Stimulated activated CD4-positive, alpha-beta T cell treated with anti-CD3 and anti-CD28 coated beads, Interleukin-1b, Interleukin-23, amount 100 ng/mL, for 48 hours (primary cell): ENCODE measurements around the gene SENP7.
"Not testable (repeated sequence)": the region's sequence is repeated elsewhere in the genome, so short reads cannot be mapped to it uniquely, and the experiment has no call there.

Experiments
- DNase-seq: peaks from one replicate; pipeline ENCODE4 v3.0.0-alpha.2; 2020

The SENP7 gene, protein sequence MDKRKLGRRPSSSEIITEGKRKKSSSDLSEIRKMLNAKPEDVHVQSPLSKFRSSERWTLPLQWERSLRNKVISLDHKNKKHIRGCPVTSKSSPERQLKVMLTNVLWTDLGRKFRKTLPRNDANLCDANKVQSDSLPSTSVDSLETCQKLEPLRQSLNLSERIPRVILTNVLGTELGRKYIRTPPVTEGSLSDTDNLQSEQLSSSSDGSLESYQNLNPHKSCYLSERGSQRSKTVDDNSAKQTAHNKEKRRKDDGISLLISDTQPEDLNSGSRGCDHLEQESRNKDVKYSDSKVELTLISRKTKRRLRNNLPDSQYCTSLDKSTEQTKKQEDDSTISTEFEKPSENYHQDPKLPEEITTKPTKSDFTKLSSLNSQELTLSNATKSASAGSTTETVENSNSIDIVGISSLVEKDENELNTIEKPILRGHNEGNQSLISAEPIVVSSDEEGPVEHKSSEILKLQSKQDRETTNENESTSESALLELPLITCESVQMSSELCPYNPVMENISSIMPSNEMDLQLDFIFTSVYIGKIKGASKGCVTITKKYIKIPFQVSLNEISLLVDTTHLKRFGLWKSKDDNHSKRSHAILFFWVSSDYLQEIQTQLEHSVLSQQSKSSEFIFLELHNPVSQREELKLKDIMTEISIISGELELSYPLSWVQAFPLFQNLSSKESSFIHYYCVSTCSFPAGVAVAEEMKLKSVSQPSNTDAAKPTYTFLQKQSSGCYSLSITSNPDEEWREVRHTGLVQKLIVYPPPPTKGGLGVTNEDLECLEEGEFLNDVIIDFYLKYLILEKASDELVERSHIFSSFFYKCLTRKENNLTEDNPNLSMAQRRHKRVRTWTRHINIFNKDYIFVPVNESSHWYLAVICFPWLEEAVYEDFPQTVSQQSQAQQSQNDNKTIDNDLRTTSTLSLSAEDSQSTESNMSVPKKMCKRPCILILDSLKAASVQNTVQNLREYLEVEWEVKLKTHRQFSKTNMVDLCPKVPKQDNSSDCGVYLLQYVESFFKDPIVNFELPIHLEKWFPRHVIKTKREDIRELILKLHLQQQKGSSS

DNA sequence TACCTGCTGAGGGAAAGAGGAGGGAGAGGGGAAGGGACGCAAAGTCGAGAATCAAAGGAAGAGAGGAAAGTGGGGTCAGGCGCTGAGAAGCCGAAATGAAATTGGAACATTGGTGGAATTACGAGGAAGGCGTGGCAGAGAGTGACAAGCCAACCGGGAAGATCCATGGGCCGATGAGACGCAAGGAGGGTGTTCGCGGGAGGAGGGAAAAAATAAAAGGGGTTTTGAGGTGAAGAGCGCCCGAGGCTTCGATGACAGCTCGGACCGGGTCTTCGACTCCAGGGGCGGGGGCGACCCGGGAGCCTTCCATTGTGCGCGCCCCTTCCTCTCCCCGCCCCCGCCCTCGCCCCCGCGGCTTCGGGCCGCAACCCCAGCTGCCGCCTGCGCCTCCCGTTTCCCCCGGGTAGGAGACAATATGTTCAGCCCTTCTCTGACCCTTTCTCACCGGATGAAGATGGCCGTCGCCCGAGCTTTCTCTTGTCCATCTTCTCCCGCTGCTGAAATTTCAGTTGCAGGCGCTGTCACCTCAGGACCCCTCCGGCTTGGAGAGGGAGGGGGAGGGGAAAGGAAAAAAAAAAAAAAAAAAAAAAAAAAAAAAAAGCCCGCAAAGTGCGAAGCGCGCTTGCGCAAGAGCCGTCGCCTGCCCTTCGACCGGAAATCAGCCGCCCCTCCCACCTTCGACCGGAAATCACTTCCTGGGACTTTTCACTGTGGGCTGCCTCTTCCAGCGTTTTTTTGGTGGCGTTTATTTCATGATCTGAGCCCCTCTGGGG is at the start of gene SENP7:
Gene SENP7 (minus strand): TSS at position 567 of the 773 bp plus-strand sequence. CDS start 82 bp downstream, at position 485.
- DNase-seq: peak; percentile 72

DNA sequence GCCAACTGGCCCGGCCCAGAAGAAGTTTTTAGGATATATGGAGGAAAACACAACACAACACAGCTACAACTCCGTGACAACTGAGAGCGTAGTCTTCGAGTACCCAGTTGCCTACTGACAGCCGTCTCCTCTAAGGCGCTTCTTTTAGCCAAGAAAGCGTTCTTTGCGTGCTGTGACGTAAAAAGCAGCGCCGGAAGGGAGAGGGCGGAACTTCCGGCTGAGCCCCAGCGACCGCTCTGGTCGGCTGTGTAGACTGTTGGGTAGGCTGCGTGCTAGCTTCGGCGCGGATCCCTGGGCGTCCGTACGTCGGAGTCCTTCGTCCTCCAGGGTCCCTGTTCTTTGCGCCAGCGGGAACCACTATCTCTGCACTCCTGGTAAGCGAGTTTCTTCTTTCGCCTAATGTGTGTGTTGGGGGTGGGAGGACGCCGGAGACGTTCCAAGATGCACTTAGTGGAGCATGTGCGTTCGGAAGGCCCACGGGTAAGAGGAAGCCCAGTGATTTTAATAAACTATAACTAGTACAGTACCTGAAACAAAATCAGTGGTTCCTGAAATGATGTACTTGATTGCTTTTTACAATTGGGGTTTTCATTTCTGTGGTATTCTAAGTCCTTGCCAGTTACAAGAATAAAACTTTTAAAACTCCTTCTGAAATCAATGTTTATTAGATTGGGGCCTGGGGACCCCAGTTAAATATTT is 48.8 kb upstream of the SENP7 start, which contains the start of gene TRMT10C:
Gene TRMT10C (plus strand): TSS at position 239 of the 699 bp plus-strand sequence. CDS start 2,914 bp downstream, outside the sequence.
- peak; percentile 93 for DNase-seq

DNA sequence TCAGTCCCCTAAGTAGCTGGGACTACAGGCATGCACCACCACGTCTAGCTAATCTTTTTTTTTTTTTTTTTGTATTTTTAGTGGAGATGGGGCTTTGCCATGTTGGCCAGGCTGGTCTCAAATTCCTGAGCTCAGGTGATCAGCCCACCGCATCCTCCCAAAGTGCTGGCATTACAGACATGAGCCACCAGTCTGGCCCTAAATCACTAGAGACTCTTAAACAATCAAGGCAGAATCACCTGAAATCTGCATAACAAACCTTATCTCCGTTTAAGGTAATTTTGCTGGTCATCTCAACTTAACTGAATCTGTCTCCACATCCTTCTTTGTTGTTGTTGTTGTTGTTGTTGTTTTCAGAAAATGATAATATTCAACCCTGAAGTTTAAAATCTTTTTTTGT is 43.1 kb upstream of the SENP7 start:
- DNase-seq: no peak

DNA sequence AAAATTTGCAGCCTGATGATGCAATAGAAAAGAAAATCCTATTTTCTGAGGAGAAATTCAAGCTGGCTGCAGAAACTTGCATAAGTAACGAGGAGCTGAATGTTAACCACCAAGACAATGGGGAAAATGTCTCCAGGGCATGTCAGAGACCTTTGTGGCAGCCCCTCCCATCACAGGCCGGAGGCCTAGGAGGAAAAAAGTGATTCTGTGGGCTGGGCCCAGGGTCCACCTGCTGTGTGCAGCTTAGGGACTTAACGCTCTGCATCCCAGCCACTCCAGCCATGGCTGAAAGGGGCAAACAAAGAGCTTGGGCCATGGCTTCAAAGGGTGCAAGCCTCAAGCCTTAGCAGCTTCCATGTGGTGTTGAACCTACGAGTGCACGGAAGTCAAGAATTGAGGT is 40.4 kb upstream of the SENP7 start:
- not testable (repeated sequence) for DNase-seq

DNA sequence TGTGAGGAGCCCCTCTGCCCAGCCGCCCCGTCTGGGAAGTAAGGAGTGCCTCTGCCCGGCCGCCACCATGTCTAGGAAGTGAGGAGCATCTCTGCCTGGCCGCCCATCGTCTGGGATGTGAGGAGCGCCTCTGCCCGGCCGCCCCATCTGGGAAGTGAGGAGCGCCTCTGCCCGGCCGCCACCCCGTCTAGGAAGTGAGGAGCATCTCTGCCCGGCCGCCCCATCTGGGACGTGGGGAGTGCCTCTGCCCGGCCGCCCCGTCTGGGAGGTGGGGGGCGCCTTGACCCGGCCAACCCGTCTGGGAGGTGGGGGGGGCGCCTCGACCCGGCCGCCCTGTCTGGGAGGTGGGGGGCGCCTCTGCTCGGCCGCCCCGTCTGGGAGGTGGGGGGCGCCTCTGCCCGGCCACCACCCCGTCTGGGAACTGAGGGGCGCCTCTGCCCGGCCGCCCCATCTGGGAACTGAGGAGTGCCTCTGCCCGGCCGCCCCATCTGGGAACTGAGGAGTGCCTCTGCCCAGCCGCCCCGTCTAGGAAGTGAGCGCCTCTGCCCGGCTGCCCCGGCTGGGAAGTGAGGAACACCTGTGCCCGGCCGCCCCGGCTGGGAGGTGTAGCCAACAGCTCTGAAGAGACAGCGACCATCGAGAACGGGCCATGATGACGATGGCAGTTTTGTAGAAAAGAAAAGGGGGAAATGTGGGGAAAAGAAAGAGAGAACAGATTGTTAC is 38.5 kb upstream of the SENP7 start:
- not testable (repeated sequence) for DNase-seq

DNA sequence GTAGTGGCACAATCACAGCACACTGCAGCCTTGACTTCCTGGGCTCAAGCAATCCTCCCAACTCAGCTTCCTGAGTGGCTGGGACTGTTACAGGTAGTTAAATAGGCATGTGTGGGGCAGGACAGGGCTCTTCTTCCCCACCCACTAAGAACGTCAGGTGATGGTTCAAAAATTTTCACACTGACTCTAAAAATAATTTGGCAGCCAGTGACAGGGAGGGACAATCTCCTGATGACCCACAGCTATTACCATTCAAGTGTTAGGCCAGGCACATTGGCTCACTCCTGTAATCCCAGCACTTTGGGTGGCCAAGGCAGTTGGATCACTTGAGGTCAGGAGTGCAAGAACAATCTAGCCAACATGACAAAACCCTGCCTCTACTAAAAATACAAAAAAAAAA is 36.5 kb upstream of the SENP7 start:
- DNase-seq: no peak

DNA sequence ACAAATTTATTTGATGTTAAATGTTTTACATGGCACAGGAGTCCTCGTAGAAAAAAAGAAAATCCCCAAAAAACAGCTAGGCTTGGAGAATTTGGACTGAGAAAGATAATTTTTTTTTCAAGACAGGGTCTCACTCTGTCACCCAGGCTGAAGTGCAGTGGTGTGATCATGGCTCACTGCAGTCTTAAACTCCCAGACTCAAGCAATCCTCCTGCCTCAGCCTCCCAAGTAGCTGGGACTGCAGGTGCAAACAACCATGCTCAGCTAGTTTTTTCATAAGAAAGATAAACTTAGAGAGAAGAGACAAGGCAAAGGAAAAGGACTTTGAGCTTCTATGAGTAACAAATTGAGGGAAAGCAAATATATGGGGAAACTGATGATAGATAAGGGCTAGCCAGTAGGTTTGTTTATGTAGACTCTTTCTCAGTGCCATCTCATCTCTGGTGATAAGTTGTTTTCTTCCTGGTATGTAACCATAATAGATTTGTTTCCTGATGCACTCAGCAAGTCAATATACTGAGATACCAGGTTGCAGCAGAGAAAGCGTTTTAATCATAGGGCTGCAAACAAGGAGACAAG is 35.6 kb upstream of the SENP7 start:
- DNase-seq: no peak

DNA sequence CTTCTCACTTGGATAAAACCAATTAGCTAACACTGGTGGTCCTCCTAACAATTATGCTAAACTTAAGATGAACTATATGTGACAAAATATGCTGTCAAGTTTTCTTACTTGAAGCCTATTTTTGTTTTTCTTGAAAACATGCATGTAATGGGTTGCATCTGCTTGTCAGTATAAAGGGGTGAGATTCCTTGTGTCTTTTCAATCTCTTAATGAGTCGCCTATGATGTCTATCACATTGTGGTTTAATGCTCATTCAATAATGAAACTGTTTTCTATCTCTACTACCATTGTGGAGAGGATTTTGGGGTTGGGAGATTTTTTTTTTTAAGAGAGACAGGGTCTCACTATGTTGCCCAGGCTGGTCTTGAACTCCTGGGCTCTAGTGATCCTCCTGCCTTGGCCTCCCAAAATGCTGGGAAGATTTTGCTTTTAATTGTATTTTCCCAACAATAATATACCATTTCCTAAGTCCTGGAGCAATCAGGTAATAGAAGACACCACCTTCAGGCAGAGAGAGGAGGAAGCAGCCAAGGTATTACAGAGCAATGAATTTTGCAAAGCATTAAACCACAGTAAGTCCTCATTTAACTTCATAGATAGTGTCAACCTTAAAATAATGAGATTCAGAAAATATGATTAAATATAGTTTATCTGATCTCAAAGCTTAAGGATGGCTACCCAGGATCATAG is 31.3 kb upstream of the SENP7 start:
- DNase-seq: no peak

DNA sequence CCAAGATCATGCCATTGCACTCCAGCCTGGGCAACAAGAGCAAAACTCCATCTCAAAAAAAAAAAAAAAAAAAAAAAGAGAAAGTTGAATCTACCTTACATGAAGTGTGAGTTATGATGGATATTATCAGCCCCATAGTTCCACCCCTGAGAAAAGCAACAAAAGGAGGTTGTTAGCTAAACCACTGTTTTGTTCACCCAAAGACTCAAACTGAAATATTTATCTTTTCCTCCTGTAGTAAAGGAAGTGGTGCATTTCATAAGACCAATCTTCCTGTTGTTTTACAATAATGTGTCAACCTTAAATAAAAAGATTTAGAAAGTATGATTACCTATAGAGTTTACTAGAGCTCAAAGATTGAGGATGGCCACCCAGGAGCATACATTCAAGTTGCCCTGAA is 29.9 kb upstream of the SENP7 start:
- DNase-seq: no peak

DNA sequence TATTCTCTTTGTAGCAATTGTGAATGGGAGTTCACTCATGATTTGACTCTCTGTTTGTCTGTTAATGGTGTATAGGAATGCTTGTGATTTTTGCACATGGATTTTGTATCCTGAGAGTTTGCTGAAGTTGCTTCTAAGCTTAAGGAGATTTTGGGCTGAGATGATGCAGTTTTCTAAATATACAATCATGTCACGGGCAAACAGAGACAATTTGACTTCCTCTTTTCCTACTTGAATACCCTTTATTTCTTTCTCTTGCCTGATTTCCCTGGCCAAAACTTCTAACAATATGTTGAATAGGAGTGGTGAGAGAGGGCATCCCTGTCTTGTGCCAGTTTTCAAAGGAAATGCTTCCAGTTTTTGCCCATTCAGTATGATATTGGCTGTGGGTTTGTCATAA is 23.9 kb upstream of the SENP7 start:
- DNase-seq: not testable (repeated sequence)

DNA sequence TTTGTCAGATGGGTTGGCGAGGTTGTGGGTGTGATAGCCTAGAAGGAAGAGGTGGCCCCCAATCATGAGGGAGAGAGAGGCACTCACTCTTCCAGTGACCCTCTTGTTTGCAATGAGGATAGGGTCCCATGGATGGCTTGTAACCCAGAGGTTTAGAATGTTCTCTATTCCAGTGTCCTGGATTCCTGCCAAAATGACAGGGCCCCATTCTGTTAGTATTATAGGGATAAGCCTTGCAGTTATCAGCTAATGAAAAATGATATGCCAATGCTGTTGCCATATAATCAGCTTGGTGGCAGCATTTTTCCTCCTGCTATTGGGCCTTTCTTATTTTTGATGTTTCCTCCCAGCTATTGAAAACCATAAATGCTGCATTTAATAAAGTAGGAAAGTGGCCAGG is 23.3 kb upstream of the SENP7 start:
- DNase-seq: no peak

DNA sequence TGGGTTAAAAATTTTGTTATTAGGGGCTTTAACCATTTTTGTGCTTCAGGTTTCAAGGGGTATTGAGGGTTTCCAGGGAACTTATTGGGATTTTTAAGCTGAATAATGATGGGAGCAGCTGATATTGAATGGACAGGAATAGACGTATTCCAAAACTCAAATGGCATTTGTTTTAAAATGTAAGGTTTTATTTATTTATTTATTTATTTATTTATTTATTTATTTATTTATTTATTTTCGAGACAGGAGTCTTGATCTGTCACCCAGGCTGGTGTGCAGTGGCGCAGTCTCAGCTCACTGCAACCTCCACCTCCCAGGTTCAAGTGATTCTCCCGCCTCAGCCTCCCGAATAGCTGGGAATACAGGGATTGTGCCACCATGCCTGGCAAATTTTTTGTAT is 22.2 kb upstream of the SENP7 start:
- no peak for DNase-seq

DNA sequence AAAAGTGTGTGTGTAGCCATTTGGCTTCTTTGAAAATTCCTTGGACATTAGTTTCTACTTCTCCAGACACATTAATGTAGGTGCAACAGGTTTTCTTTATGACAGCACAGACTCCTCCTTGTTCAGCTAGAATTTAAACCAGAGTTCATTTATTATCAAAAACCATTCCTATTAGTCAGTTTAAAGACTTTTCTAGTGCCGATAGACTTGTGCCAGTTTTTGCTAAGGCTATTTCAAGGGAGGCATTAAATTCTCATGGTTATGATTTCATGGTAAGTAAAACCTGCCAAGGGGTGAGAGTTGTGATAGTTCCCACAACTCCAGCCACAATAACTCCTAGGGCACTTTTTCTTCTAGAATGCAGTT is 20.6 kb upstream of the SENP7 start:
- DNase-seq: no peak

DNA sequence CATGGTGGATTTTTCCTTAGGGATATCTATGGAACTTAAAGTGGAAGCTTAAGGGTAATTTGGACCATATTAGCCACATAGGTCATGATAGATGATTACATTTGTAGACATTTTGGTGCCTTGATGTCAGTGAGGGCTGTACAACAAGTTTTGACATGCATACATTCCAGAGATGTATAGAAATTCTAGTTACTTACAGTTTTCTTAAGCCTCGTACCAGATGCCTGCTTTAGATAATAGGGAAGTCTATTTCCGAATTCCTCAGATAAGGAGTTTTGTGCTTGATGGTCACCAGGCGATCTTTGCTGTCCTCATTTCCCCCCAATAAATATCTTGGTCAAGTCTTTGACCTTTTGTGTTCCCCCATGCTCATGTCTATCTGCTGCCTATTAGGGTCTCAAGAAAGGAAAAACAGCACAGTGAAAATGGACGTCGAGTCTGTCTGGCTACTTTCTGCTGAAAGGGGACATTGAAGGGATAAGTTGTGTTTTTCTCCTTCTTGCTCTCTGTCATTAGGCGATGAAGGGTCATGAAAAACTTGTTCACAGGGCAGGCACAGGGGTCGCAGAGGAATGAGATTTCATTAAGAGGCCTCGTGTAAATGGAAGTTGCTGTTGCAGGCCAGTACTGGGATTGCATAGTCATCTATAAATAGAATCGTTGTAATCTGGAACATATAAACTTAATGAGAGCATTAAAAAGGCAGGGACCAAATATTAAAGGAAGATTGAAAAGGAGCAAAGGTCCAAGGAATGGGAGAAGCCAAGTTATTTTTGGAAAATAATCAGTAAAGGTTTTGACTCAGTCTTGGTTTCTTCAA is 20.0 kb upstream of the SENP7 start:
- no peak for DNase-seq

DNA sequence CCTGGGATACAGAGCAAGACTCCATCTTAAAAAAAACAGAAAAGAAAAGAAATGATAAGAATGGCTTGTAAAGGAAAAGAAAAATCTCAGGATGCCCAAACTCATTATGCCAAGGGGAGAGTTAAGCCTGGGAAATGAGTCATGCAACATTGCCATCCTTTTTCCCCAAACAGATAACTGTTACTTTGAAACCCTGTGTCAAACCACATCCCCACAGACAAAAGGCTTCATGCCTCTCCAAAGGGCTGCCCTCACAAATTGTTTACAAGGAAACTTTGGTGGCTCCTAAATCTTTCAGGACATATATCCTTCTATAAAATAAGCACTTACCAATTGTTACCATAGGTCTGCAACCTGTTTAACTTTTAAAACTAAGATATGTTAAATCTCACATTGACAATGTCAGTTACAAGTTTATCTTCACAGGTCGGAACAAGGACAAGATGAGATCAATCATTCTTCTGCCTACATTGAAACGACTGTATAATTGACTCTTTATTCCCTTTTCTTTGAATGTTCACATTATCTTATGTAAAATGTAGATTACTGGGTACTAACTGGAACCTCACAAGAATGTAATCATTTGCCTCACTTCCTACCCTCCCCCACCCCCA is 18.6 kb upstream of the SENP7 start:
- no peak for DNase-seq

DNA sequence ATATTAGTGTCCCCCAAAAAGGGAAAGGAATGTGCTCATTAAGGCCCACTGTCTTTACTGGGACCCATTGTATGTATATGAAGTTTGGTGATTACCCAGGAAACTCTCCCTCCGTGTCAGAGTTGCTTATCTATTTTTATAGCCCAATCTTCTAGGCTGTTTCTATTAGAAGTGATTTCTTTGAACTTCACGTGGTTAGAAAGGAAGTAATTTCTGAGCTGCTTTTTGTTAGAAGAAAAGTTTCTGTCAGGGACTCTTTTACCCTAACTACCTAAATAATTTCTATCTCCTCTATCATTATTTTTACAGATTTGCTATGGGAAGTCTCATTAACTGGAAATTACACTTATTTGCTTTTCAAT is 17.7 kb upstream of the SENP7 start:
- DNase-seq: no peak

DNA sequence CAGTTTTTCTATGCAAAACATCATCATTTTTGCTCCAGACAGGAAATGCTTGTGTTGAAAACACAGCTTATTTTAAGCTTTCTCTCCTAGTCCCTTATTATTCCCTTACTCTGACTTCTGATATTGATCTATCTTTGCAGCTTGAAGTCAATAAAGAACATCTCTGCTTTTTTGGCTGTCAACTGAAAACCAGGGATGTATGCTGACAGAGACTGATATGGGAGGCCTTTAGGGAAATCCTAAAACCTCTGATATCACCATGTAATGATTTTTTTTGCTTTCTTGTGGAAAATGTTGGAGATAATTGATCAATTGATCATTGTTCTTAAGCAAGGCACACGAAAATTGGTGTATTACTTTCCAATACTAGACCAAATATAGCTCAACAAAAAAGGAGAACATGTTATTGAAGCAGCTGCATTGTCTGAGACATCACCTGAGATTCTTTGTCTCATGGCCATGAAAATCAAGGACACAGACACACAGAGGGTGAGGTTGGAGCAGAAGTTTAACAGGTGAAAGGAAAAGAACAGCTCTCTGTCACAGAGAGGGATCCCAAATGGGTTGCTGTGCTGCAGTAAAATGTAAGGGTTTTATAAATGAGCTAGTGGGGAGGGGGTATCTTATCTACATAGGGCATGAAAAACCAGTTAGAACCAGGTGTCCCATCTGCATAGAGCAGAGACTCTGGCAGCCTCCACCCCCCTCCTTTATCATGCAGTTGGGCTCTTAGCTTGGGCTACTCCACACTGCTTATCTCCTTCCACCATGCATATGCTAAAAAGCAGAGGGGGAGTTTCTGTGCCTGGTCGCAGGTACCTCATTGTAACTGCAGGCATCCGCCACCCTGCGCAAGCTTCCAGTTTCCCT is 17.0 kb upstream of the SENP7 start:
- no peak for DNase-seq

DNA sequence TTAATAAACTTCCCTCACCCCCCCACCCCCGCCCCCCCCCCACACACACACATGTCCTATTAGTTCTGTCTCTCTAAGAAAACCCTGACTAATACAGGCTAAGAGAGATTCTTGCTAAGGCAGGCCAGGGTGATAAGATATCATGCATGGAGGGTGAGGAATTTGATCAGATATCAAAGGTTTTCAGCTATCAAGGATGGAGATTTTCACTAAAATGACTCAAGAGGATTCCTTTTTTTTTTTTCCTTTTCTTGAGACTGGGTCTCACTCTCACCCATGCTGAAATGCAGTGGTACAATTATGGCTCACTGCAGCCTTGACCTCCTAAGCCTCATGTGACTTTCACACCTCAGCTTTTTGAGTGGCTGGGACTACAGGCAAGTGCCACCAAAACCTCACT is 14.9 kb upstream of the SENP7 start:
- DNase-seq: no peak
